ENCODE results near the gene SH2D1A.
"Not testable (repeated sequence)": the region's sequence is repeated elsewhere in the genome, so short reads cannot be mapped to it uniquely, and the experiment has no call there.

The SH2D1A gene

GRCh38 chrX:124346117-124346876 lies at the start of gene SH2D1A:
Gene SH2D1A (plus strand): TSS chrX:124346563. CDS start chrX:124346643, 80 bp downstream.
- no peak for DNase-seq (ENCODE audit: low read depth in 2 of 2)

GRCh38 chrX:124299323-124299722 lies 47.0 kb upstream of the SH2D1A start:
- not testable (repeated sequence) for DNase-seq (ENCODE audit: low read depth in 2 of 2)

- no peak for DNase-seq (ENCODE audit: low read depth in 2 of 2)
Observed at GRCh38 chrX:124300405-124300804, 46.0 kb upstream of the SH2D1A start.

GRCh38 chrX:124307253-124307907 lies 39.0 kb upstream of the SH2D1A start:
- no peak for DNase-seq (ENCODE audit: low read depth in 2 of 2)

- DNase-seq (ENCODE audit: low read depth in 2 of 2): no peak
Observed at GRCh38 chrX:124325732-124326131, 20.6 kb upstream of the SH2D1A start.

- DNase-seq (ENCODE audit: low read depth in 2 of 2): no peak
Observed at GRCh38 chrX:124328765-124329164, 17.6 kb upstream of the SH2D1A start.

GRCh38 chrX:124332481-124333424 lies 13.6 kb upstream of the SH2D1A start, which contains the start of gene TEX13D:
Gene TEX13D (plus strand): TSS chrX:124332660. CDS start chrX:124332918, 258 bp downstream.
- DNase-seq (ENCODE audit: low read depth in 2 of 2): no peak

- no peak for DNase-seq (ENCODE audit: low read depth in 2 of 2)
Observed at GRCh38 chrX:124333862-124334261, 12.5 kb upstream of the SH2D1A start.

- not testable (repeated sequence) for DNase-seq (ENCODE audit: low read depth in 2 of 2)
Observed at GRCh38 chrX:124334555-124334954, 11.8 kb upstream of the SH2D1A start.

GRCh38 chrX:124335598-124335997 lies 10.8 kb upstream of the SH2D1A start:
- DNase-seq (ENCODE audit: low read depth in 2 of 2): no peak

GRCh38 chrX:124337916-124338315 lies 8.4 kb upstream of the SH2D1A start:
- DNase-seq (ENCODE audit: low read depth in 2 of 2): no peak

- no peak for DNase-seq (ENCODE audit: low read depth in 2 of 2)
Observed at GRCh38 chrX:124338733-124339514, 7.4 kb upstream of the SH2D1A start.

GRCh38 chrX:124341396-124342132 lies 4.8 kb upstream of the SH2D1A start:
- no peak for DNase-seq (ENCODE audit: low read depth in 2 of 2)

- DNase-seq (ENCODE audit: low read depth in 2 of 2): no peak
Observed at GRCh38 chrX:124342174-124342867, 4.0 kb upstream of the SH2D1A start.

- no peak for DNase-seq (ENCODE audit: low read depth in 2 of 2)
Observed at GRCh38 chrX:124343016-124343415, 3.3 kb upstream of the SH2D1A start.

- DNase-seq (ENCODE audit: low read depth in 2 of 2): no peak
Observed at GRCh38 chrX:124344246-124344645, 2.1 kb upstream of the SH2D1A start.

GRCh38 chrX:124346877-124347241 lies 496 bp downstream of the SH2D1A start:
- no peak for DNase-seq (ENCODE audit: low read depth in 2 of 2)

- DNase-seq (ENCODE audit: low read depth in 2 of 2): no peak
Observed at GRCh38 chrX:124347242-124347641, 879 bp downstream of the SH2D1A start.

GRCh38 chrX:124348182-124348581 lies 1.8 kb downstream of the SH2D1A start:
- DNase-seq (ENCODE audit: low read depth in 2 of 2): no peak

GRCh38 chrX:124348885-124349453 lies 2.6 kb downstream of the SH2D1A start:
- DNase-seq (ENCODE audit: low read depth in 2 of 2): no peak
